Measurements from ENCODE around the gene PIEZO2. TPM values are rescaled to one million over a fixed set of nuclear protein-coding genes. Genes with fewer than 3 reads are reported as not detected.

PIEZO2 gene
- total RNA-seq, 2 experiments from 2014 or later, result not detected

- no peak overlapping the region for H3K27ac Mint-ChIP-seq
- intact Hi-C loops (cut with DNase I, micrococcal nuclease), result no loop called here
- TF ChIP-seq CTCF (IDR thresholded peaks at IDR 0.05), result no peak
- ChIA-PET CTCF (no interaction called here), POLR2A (no interaction called here)
- no peaks in the 10 kb centered on the region for H3K4me1 ChIP-seq (ENCODE audit: insufficient read depth, low read length)
- no peaks in the 10 kb centered on the region for H3K27me3 ChIP-seq (ENCODE audit: control insufficient read depth in 1 of 2, insufficient read depth in 2 of 2, low read length in 2 of 2)
- peaks cover 5% of the 10 kb centered on the region for H3K4me1 Mint-ChIP-seq (ENCODE audit: low read depth)
- H3K4me3 Mint-ChIP-seq, result no peak overlapping the region
- no peaks in the 10 kb centered on the region for H3K9me3 Mint-ChIP-seq
- H3K27ac ChIP-seq (ENCODE audit: low read depth in 1 of 2, low read length in 2 of 2), result no peak overlapping the region
- no peaks in the 10 kb centered on the region for H3K36me3 ChIP-seq (ENCODE audit: insufficient read depth, low read length)
- DNase-seq, result no peak
- H3K9me3 ChIP-seq (ENCODE audit: control insufficient read depth in 1 of 2, insufficient read depth in 1 of 2, low read length in 2 of 2), result no peaks in the 10 kb centered on the region
- no peaks in the 10 kb centered on the region for H3K27me3 Mint-ChIP-seq
- no peaks in the 10 kb centered on the region for H3K36me3 Mint-ChIP-seq (ENCODE audit: low read depth)
- no peak overlapping the region for H3K4me3 ChIP-seq (ENCODE audit: low read length)
- no peak for ATAC-seq (ENCODE audit: poor library complexity)
Measured at GRCh38 chr18:10739152-10739551, 410.2 kb downstream of the PIEZO2 start.

DNA sequence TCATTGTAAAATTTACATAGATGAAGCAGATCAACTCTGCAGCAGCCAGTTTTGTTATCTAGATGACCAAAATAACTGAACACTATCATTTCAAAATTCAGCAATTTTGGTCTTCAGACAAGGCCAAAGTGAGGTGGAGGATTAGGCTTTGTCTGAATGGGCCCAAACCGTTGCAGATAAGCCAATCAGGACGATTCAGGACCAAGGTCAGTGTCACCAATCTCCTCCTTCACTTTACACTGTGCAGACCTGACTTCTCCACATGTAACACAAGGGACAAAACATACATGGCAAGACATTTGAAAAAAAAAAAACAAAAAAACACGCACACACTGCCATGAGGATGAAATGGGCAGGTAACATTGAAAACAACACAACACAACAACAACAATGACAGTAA, 412.4 kb downstream of the PIEZO2 start:
- no peak for ATAC-seq (ENCODE audit: poor library complexity)
- no peak overlapping the region for H3K27ac ChIP-seq (ENCODE audit: low read depth in 1 of 2, low read length in 2 of 2)
- TF ChIP-seq CTCF (IDR thresholded peaks at IDR 0.05), result no peak
- ChIA-PET POLR2A (no interaction called here), CTCF (no interaction called here)
- no peaks in the 10 kb centered on the region for H3K4me1 ChIP-seq (ENCODE audit: insufficient read depth, low read length)
- no peaks in the 10 kb centered on the region for H3K36me3 ChIP-seq (ENCODE audit: insufficient read depth, low read length)
- no peak overlapping the region for H3K4me3 Mint-ChIP-seq
- H3K9me3 Mint-ChIP-seq, result no peaks in the 10 kb centered on the region
- H3K27ac Mint-ChIP-seq, result no peak overlapping the region
- no peaks in the 10 kb centered on the region for H3K27me3 ChIP-seq (ENCODE audit: control insufficient read depth in 1 of 2, insufficient read depth in 2 of 2, low read length in 2 of 2)
- H3K4me1 Mint-ChIP-seq (ENCODE audit: low read depth), result no peaks in the 10 kb centered on the region
- no peaks in the 10 kb centered on the region for H3K36me3 Mint-ChIP-seq (ENCODE audit: low read depth)
- no peaks in the 10 kb centered on the region for H3K9me3 ChIP-seq (ENCODE audit: control insufficient read depth in 1 of 2, insufficient read depth in 1 of 2, low read length in 2 of 2)
- intact Hi-C loops (cut with DNase I, micrococcal nuclease), result no loop called here
- H3K27me3 Mint-ChIP-seq, result no peaks in the 10 kb centered on the region
- H3K4me3 ChIP-seq (ENCODE audit: low read length), result no peak overlapping the region
- no peak for DNase-seq

DNA sequence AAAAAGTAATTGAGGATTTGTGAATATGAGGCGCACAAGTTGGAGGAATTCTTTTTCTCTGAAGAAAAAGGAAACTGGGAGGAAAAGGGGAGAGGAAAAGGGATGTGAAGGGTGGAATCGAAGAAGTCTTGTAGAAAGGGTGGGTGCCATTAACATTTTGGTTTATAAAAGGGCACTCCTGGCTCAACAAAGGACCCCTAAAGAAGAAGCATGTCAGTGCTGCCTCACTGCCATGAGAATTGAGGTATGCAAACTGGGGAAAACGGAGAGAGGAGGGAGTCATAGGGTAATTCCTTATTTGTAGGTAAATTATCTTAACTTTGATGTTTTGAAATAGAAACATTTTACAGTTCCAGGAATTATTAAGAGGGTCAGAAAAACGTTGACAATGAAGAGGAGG, 416.4 kb downstream of the PIEZO2 start:
- ChIA-PET POLR2A (no interaction called here), CTCF (no interaction called here)
- no peak overlapping the region for H3K4me3 ChIP-seq (ENCODE audit: low read length)
- TF ChIP-seq CTCF (IDR thresholded peaks at IDR 0.05), result no peak
- no peaks in the 10 kb centered on the region for H3K4me1 Mint-ChIP-seq (ENCODE audit: low read depth)
- no peaks in the 10 kb centered on the region for H3K36me3 ChIP-seq (ENCODE audit: insufficient read depth, low read length)
- no peaks in the 10 kb centered on the region for H3K9me3 ChIP-seq (ENCODE audit: control insufficient read depth in 1 of 2, insufficient read depth in 1 of 2, low read length in 2 of 2)
- H3K27ac Mint-ChIP-seq, result no peak overlapping the region
- no peaks in the 10 kb centered on the region for H3K9me3 Mint-ChIP-seq
- intact Hi-C loops (cut with DNase I, micrococcal nuclease), result no loop called here
- no peak overlapping the region for H3K27ac ChIP-seq (ENCODE audit: low read depth in 1 of 2, low read length in 2 of 2)
- no peak overlapping the region for H3K4me3 Mint-ChIP-seq
- H3K27me3 Mint-ChIP-seq, result no peaks in the 10 kb centered on the region
- H3K4me1 ChIP-seq (ENCODE audit: insufficient read depth, low read length), result no peaks in the 10 kb centered on the region
- H3K36me3 Mint-ChIP-seq (ENCODE audit: low read depth), result no peaks in the 10 kb centered on the region
- DNase-seq (no peak), ATAC-seq (ENCODE audit: poor library complexity) (no peak)
- no peaks in the 10 kb centered on the region for H3K27me3 ChIP-seq (ENCODE audit: control insufficient read depth in 1 of 2, insufficient read depth in 2 of 2, low read length in 2 of 2)

Data from CD4-positive, alpha-beta T cell (primary cell).